ENCODE measurements around the gene ZFAND5. TPM values are rescaled to one million over a fixed set of nuclear protein-coding genes. Genes with fewer than 3 reads are reported as not detected.

The ZFAND5 gene
- total and polyA plus RNA-seq, 7 donors: 49.5 to 307 (median 126) TPM

DNA sequence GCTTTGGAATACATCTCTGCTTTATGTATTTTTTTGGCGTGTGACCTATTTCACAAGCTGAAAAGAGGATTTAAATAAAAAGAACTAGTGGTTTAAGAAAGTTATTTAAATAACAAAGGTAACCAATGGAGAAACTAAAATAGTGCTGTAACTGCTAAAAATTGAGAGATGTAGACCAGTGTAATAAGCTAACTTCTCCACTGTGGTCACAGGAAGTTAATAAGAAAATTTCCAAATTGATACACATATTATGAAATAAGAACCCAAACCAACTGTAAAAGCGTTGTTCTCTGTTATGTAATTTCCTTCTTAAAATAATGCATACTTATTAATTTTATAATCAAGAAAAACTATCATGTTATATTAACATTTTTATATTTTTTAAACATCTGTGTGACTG, 29.1 kb upstream of the ZFAND5 start:
- no peak for TF ChIP-seq EP300 (IDR thresholded peaks at IDR 0.05)
- no peak for TF ChIP-seq POLR2A (IDR thresholded peaks at IDR 0.05)
- no peak for TF ChIP-seq POLR2AphosphoS5 (IDR thresholded peaks at IDR 0.05)
- TF ChIP-seq, protein P1, sequence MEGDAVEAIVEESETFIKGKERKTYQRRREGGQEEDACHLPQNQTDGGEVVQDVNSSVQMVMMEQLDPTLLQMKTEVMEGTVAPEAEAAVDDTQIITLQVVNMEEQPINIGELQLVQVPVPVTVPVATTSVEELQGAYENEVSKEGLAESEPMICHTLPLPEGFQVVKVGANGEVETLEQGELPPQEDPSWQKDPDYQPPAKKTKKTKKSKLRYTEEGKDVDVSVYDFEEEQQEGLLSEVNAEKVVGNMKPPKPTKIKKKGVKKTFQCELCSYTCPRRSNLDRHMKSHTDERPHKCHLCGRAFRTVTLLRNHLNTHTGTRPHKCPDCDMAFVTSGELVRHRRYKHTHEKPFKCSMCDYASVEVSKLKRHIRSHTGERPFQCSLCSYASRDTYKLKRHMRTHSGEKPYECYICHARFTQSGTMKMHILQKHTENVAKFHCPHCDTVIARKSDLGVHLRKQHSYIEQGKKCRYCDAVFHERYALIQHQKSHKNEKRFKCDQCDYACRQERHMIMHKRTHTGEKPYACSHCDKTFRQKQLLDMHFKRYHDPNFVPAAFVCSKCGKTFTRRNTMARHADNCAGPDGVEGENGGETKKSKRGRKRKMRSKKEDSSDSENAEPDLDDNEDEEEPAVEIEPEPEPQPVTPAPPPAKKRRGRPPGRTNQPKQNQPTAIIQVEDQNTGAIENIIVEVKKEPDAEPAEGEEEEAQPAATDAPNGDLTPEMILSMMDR (IDR thresholded peaks at IDR 0.05): no peak
- no peak for DNase-seq
- intact Hi-C loops (cut with DNase I): no loop called here
- Histone ChIP-seq H3K36me3 (no peaks in the 10 kb centered on the region), H3K27me3 (no peaks in the 10 kb centered on the region), H3K4me1 (peaks cover 0 to 21% (median 20%) of the 10 kb centered on the region in 4 donors), H3K9me3 (no peaks in the 10 kb centered on the region), H3K4me3 (no peak overlapping the region), H3K27ac (no peak overlapping the region)
- 55 to 59% methylated on average over 2 of the region's 2 CpGs for WGBS, 2 donors

GRCh38 chr9:72390907-72391306, 25.9 kb upstream of the ZFAND5 start:
- no peak for DNase-seq
- Histone ChIP-seq H3K9me3 (no peaks in the 10 kb centered on the region), H3K4me1 (peaks cover 0 to 6% (median 5%) of the 10 kb centered on the region in 4 donors), H3K4me3 (no peak overlapping the region), H3K27ac (no peak overlapping the region), H3K36me3 (no peaks in the 10 kb centered on the region), H3K27me3 (no peaks in the 10 kb centered on the region)
- WGBS, 2 donors: 82 to 87% methylated on average over 2 of the region's 2 CpGs
- intact Hi-C loops (cut with DNase I): no loop called here
- no peak for TF ChIP-seq EP300 (IDR thresholded peaks at IDR 0.05)
- no peak for TF ChIP-seq POLR2AphosphoS5 (IDR thresholded peaks at IDR 0.05)
- no peak for TF ChIP-seq POLR2A (IDR thresholded peaks at IDR 0.05)
- TF ChIP-seq, protein P1 (IDR thresholded peaks at IDR 0.05): no peak

DNA sequence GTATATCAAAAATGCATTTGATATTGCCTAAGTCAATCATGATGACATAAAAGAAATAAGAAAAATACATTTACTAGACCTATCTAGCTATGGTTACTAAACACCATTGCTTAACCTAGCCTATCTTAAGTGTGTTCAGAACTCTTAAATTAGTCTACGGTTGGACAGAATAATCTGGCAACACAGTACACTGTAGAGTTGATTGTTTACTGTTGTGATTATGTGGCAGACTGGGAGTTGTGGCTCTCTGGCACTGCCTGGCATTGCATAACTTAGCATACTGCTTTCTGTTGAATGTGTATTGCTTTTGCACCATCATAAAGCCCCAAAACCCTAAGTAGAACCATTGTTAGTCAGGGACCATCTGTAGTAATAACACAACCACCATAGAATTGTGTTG, 21.2 kb upstream of the ZFAND5 start:
- Histone ChIP-seq H3K27ac (no peak overlapping the region), H3K9me3 (no peaks in the 10 kb centered on the region), H3K4me3 (no peak overlapping the region), H3K27me3 (no peaks in the 10 kb centered on the region), H3K36me3 (no peaks in the 10 kb centered on the region), H3K4me1 (no peaks in the 10 kb centered on the region)
- intact Hi-C loops (cut with DNase I): no loop called here
- no peak for DNase-seq
- 88 to 91% methylated on average over 1 of the region's 1 CpG for WGBS, 2 donors
- no peak for TF ChIP-seq POLR2AphosphoS5 (IDR thresholded peaks at IDR 0.05)
- no peak for TF ChIP-seq EP300 (IDR thresholded peaks at IDR 0.05)
- TF ChIP-seq POLR2A (IDR thresholded peaks at IDR 0.05): no peak
- TF ChIP-seq, protein P1 (IDR thresholded peaks at IDR 0.05): no peak

GRCh38 chr9:72384710-72385485, 19.9 kb upstream of the ZFAND5 start:
- Histone ChIP-seq H3K9me3 (no peaks in the 10 kb centered on the region), H3K4me3 (no peak overlapping the region), H3K27me3 (no peaks in the 10 kb centered on the region), H3K36me3 (no peaks in the 10 kb centered on the region), H3K4me1 (no peaks in the 10 kb centered on the region), H3K27ac (peak overlapping the region in 1 of 4 donors; percentile 3)
- TF ChIP-seq EP300 (IDR thresholded peaks at IDR 0.05) (no peak), POLR2A (IDR thresholded peaks at IDR 0.05) (no peak), POLR2AphosphoS5 (IDR thresholded peaks at IDR 0.05) (no peak)
- TF ChIP-seq, protein P1 (IDR thresholded peaks at IDR 0.05): no peak
- WGBS, 2 donors: 46 to 74% methylated on average over 5 of the region's 5 CpGs
- DNase-seq: no peak
- intact Hi-C loops (cut with DNase I): no loop called here
